Prostate gland (tissue), 2 donors: ENCODE results near the gene TLE2. TPM values are rescaled to one million over a fixed set of nuclear protein-coding genes. Genes with fewer than 3 reads are reported as not detected.
"Not testable (repeated sequence)": the region's sequence is repeated elsewhere in the genome, so short reads cannot be mapped to it uniquely, and the experiment has no call there.

Experiments
- DNase-seq: peaks from one replicate; pipeline ENCODE4 v3.0.0-alpha.2; 2019; ENCODE audit warnings: low spot score
- H3K27ac ChIP-seq, 2 donors: fragments of 200-600 bp; sonication (generic); 2 replicates each; pipeline ENCODE4 v1.5.1; 2017 to 2019
- H3K27me3 ChIP-seq: fragments of 200-600 bp; sonication (generic); replicated peaks from 2 replicates; pipeline ENCODE4 v1.5.1; 2019; ENCODE audit not compliant: insufficient read depth
- H3K36me3 ChIP-seq, 2 donors: fragments of 200-600 bp; sonication (generic); 1 replicate in 1 of 2; 2 replicates in 1 of 2; pipeline versions ENCODE4 v1.5.1 to v1.8.1; 2017 to 2019
- H3K4me1 ChIP-seq: fragments of 200-600 bp; sonication (generic); replicated peaks from 2 replicates; pipeline ENCODE4 v1.5.1; 2019
- H3K4me3 ChIP-seq, 2 donors: fragments of 200-600 bp; sonication (generic); 2 replicates each; pipeline ENCODE4 v1.5.1; 2017 to 2019
- H3K9me3 ChIP-seq: fragments of 200-600 bp; sonication (generic); 2 replicates; pipeline ENCODE4 v1.5.1; 2017
- CTCF ChIP-seq, 4 experiments: fragments of 200-600 bp in 2 of 4; fragments of 450-650 bp in 2 of 4; sonication (generic) in 2 of 4; IDR thresholded peaks; 1 replicate in 3 of 4; 2 replicates in 1 of 4; pipeline ENCODE4 v1.5.1; 2016 to 2019; ENCODE audit warnings: antibody characterized with exemption in 4 of 4, mild to moderate bottlenecking in 2 of 4, moderate library complexity in 2 of 4
- POLR2A ChIP-seq: fragments of 450-650 bp; IDR thresholded peaks from one replicate; pipeline ENCODE4 v1.6.1; 2016; ENCODE audit warnings: antibody characterized with exemption, mild to moderate bottlenecking
- POLR2AphosphoS5 ChIP-seq: sonication (generic); formaldehyde crosslinking; IDR thresholded peaks from one replicate; pipeline ENCODE4 v1.6.1; 2017; ENCODE audit warnings: antibody characterized with exemption
- WGBS: methylation state at CpG from one replicate; pipeline ENCODE4 v1.1.5; 2018; 5-methylcytosine and 5-hydroxymethylcytosine counted together
- intact Hi-C: fragments of 100-400 bp; cut with DNase I; formaldehyde crosslinking; loops from one replicate; pipeline ENCODE4 v1.14.2; 2022
- total RNA-seq, 2 donors: library from RNA; depleted of rRNA; stranded (reverse); fragments of >200 nt; gene quantifications; one replicate each; pipeline ENCODE4 v1.1.0, GENCODE V29; 2016

The TLE2 gene
- total RNA-seq, 2 donors from 2014 or later, result 61.9 to 82.1 TPM

GRCh38 chr19:3053780-3054179, 24.7 kb upstream of the TLE2 start:
- Histone ChIP-seq H3K27me3 (no peaks in the 10 kb centered on the region), H3K27ac (peak overlapping the region; percentile 71 to 90), H3K4me1 (peaks cover 35% of the 10 kb centered on the region), H3K4me3 (no peak overlapping the region), H3K9me3 (no peaks in the 10 kb centered on the region), H3K36me3 (no peaks in the 10 kb centered on the region)
- no peak for DNase-seq
- 47% methylated on average over 20 of the region's 21 CpGs for WGBS
- TF ChIP-seq CTCF (IDR thresholded peaks at IDR 0.05) (no peak), POLR2AphosphoS5 (no peak), POLR2A (no peak)
- intact Hi-C loops, result no loop called here

GRCh38 chr19:3053218-3053621, 24.1 kb upstream of the TLE2 start:
- Histone ChIP-seq H3K4me3 (no peak overlapping the region), H3K4me1 (peaks cover 31% of the 10 kb centered on the region), H3K9me3 (no peaks in the 10 kb centered on the region), H3K27me3 (no peaks in the 10 kb centered on the region), H3K36me3 (no peaks in the 10 kb centered on the region), H3K27ac (peak overlapping the region in 1 of 2 donors; percentile 90)
- 40% methylated on average over 15 of the region's 15 CpGs for WGBS
- no peak for DNase-seq
- TF ChIP-seq POLR2A (no peak), CTCF (IDR thresholded peaks at IDR 0.05) (no peak), POLR2AphosphoS5 (no peak)
- intact Hi-C loops, result no loop called here

- DNase-seq, H3K9me3 ChIP-seq, H3K27ac ChIP-seq, H3K4me1 ChIP-seq, H3K36me3 ChIP-seq, H3K27me3 ChIP-seq, H3K4me3 ChIP-seq, intact Hi-C loops: not testable (repeated sequence)
- 97% methylated on average over 7 of the region's 7 CpGs for WGBS
Observed at GRCh38 chr19:3050016-3050415, 20.9 kb upstream of the TLE2 start.

GRCh38 chr19:3049089-3049488, 20.0 kb upstream of the TLE2 start:
- Histone ChIP-seq H3K9me3 (no peaks in the 10 kb centered on the region), H3K27ac (no peak overlapping the region), H3K4me1 (no peaks in the 10 kb centered on the region), H3K4me3 (no peak overlapping the region), H3K36me3 (no peaks in the 10 kb centered on the region), H3K27me3 (no peaks in the 10 kb centered on the region)
- DNase-seq, result no peak
- intact Hi-C loops, result no loop called here
- no peak for TF ChIP-seq POLR2A
- no peak for TF ChIP-seq POLR2AphosphoS5
- TF ChIP-seq CTCF (IDR thresholded peaks at IDR 0.05), result no peak
- 95% methylated on average over 3 of the region's 3 CpGs for WGBS

- Histone ChIP-seq H3K4me3 (no peak overlapping the region), H3K9me3 (no peaks in the 10 kb centered on the region), H3K36me3 (no peaks in the 10 kb centered on the region), H3K27me3 (no peaks in the 10 kb centered on the region), H3K27ac (peak overlapping the region; percentile 89 to 93), H3K4me1 (no peaks in the 10 kb centered on the region)
- DNase-seq, result no peak
- no peak for TF ChIP-seq POLR2A
- no peak for TF ChIP-seq CTCF (IDR thresholded peaks at IDR 0.05)
- no peak for TF ChIP-seq POLR2AphosphoS5
- intact Hi-C loops, result no loop called here
- WGBS, result 92% methylated on average over 5 of the region's 5 CpGs
Observed at GRCh38 chr19:3048190-3048533, 19.1 kb upstream of the TLE2 start.
